HG03442 (cell line): ENCODE measurements around the gene PAQR5.
A peak's percentile ranks its signal among the peaks of the same experiment; 100 is the strongest.
"Not testable (repeated sequence)": the region's sequence is repeated elsewhere in the genome, so short reads cannot be mapped to it uniquely, and the experiment has no call there.

Experiments
- ATAC-seq: cut with Tn5 transposase; IDR thresholded peaks from one replicate; pipeline ENCODE4 v1.9.1; 2021; ENCODE audit warnings: mild to moderate bottlenecking, moderate library complexity; ENCODE audit not compliant: unreplicated experiment

The PAQR5 gene

GRCh38 chr15:69415381-69415780 lies 116.7 kb downstream of the PAQR5 start:
- ATAC-seq, result no peak

- no peak for ATAC-seq
Measured at GRCh38 chr15:69417581-69417980, 118.9 kb downstream of the PAQR5 start.

DNA sequence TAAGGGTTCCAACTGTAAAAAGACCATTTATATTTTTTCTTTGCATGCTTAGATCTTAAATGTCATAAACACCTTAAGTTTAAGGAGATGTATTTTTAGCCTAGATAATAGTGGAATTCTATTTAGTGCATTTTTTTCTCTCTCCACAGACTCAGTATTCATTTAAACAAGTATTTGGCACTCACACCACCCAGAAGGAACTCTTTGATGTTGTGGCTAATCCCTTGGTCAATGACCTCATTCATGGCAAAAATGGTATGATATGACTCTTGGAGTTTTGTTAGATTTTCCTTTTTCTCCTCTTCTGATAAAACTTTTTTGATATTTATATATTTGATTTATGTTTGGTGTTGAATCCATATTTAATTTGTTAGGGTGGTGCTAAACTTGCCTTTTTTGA lies 122.8 kb downstream of the PAQR5 start:
- no peak for ATAC-seq

- no peak for ATAC-seq
Measured at GRCh38 chr15:69422336-69422895, 123.7 kb downstream of the PAQR5 start.

DNA sequence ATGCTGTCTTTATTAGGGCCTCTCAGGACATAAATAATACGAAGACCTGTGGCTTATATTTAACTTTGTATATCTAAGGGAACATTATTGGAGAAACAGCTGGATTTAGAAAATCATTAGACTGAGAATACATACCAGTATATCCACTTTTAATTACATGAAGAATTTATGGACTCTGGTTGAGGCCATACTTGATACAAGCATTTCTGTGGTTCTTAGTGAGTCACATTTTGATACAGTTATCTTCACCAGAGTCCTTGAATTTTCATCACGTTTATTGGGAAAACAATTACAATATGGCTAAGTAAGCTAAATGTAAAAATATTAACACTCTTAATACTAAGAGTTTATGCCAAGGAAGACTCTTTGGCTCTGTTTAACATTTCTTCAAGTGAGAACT lies 125.3 kb downstream of the PAQR5 start:
- no peak for ATAC-seq

DNA sequence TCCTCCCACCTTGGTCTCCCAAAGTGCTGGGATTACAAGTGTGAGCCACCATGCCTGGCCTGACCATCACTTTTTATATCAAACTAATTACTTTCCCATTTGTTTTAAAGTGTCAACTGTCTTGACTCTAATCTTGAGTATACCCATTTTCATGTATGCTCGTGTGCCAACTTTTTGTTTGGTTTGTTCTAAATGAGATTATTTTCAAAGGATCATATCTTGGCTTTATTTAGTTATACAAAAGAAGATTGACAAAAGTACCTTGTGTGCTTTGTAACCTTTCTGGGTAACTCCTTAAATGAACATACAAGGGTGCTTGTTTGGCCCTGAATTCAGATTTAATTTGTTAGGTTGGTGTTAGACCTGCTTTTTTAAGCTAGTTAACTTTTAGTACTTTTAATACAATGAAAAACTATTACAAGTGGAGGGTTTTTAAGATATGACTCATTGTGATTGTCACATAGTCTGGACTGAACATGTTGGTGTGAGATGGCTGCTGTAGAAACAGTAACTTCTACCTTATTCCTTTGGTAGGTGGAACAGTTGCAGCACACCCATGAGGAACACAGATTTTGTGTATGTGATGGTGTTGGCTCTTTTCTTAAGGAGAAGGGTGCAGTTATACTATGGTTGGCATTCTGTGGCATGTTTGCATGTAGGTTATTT lies 126.2 kb downstream of the PAQR5 start:
- no peak for ATAC-seq

- ATAC-seq, result no peak
Measured at GRCh38 chr15:69433831-69434230, 135.1 kb downstream of the PAQR5 start.

GRCh38 chr15:69434238-69434637 lies 135.5 kb downstream of the PAQR5 start:
- no peak for ATAC-seq

- ATAC-seq, result no peak
Measured at GRCh38 chr15:69434679-69435078, 136.0 kb downstream of the PAQR5 start.

DNA sequence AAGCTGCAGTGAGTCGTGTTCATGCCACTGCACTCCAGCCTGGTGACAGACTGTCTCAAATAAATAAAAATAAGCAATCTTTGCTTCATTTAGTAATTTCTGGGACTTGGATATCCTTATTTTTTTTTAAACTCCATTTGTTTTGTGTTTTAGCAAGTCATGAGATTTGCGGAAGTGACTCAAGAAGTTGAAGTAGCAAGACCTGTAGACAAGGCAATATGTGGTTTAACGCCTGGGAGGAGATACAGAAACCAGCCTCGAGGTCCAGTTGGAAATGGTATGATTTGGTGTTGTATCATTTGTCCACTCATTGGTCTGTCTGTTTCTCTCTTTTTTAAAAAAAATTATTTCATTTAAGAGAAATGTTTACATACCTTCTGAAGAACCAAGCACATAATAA lies 137.3 kb downstream of the PAQR5 start:
- no peak for ATAC-seq

- ATAC-seq, result no peak
Measured at GRCh38 chr15:69436951-69437350, 138.2 kb downstream of the PAQR5 start.

DNA sequence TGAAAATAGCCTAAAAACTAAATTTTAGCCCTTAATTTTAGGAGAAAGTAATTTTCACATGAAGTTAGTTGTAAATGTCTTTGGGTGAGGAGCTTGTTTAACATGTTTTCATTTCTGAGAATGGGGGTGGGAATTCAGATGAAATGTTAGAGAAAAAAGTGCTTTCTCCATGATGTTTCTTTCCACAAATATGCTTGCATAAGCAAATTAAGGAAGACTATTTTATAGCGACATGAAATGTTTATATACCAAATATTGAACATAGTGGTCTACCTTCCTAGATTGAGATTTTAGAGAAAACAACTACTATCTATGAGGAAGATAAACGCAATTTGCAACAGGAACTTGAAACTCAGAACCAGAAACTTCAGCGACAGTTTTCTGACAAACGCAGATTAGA lies 140.9 kb downstream of the PAQR5 start:
- no peak for ATAC-seq

DNA sequence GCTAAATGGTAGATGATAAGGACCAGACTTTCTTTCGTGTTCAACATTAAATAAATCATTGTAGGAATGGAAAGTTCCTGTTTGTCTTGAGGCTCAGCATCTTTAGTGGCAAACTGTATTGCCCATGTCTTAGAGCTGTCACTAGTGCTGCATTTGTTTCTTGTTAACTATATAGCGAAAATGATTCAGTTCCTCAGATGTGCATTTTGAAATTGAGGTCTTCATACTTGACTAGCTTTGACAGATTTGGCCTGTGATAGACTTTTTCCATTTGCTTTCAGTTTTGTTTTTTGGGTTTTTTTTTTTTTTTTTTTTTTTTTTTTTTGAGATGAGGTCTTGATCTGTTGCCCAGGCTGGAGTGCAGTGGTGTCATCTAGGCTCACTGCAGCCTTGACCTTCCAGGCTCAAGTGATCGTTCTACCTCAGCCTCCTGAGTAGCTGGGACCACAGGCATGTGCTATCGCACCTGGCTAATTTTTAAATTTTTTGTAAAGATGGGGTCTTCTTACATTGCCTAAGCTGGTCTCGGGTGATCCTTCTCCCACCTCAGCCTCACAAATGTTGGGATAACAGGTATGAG lies 144.4 kb downstream of the PAQR5 start:
- peak; percentile 58 for ATAC-seq

- no peak for ATAC-seq
Measured at GRCh38 chr15:69444686-69445085, 146.0 kb downstream of the PAQR5 start.

DNA sequence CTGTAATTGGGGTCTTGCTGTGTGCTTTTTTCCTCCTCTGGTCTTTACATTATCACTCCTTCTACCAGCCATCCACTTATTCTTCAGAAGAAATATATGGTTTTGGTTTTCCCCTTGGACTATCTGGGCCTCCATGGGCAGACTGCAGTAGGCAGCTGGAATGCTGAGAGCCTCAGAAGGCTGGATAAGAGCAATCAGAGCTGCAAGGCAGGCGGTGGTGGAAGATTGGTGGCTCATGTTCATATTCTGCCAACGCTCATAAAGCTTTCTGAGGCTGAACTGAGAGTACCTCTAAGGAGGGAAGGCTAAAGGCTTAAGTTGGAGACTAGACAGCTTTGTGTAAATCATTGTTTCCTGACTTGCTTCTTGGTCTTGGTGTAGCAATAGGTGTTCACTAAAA lies 148.2 kb downstream of the PAQR5 start:
- ATAC-seq, result no peak

DNA sequence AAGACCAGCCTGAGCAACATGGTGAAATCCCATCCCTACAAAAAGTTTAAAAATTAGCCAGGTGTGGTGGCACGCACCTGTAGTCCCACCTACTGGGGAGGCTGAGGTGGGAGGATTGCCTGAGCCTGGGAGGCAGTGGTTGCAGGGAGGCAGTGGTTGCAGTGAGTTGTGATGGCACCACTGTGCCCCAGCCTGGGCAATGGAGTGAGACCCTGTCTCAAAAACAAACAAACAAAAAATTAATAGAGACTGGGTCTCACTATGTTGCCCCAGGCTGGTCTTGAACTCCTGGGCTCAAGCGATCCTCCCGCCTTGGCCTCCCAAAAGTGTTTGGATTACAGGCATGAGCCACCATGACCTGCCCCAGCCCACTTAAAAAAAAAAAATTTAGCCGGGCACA lies 151.5 kb downstream of the PAQR5 start:
- ATAC-seq, result not testable (repeated sequence)

GRCh38 chr15:69450968-69451695 lies 152.4 kb downstream of the PAQR5 start:
- no peak for ATAC-seq

- peak; percentile 27 for ATAC-seq
Measured at GRCh38 chr15:69451951-69452691, 153.4 kb downstream of the PAQR5 start.

DNA sequence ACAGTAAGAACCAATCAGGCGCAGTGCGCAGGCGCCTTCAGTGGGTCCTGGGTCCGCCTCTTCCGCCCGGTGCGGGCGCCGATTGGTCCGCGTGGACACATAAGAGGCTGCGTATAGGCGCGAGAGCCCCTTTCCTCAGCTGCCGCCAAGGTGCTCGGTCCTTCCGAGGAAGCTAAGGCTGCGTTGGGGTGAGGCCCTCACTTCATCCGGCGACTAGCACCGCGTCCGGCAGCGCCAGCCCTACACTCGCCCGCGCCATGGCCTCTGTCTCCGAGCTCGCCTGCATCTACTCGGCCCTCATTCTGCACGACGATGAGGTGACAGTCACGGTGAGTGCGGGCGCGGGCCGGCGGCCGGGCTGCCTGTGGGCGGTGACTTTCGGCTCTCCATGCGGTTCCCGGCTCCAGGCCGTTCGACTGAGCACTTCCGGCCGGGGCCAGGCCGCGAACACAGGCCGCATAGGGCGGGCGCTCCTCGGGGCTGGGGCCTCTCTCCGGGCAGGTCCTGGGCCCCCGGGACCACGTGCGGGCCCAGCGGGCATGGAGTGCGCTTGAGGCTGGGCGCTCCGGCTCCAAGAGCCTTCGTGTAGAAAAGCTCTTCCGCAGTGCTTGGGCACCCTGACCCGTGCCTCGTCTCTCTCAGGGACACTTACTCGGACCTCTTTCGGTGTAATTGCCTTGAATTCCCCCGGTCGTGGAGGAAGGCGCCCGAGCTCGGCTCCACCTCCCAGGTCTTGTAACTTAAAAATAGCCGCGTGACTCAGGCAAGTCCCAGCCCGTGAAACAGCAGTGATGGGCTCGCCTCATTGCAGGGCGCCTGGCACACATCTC lies 154.2 kb downstream of the PAQR5 start, which contains the start of gene RPLP1:
RPLP1 (plus strand) TSS at position 127 of the 830 bp plus-strand sequence; CDS start at position 258, 131 bp downstream.
- ATAC-seq, result peak; percentile 77

GRCh38 chr15:69454953-69455352 lies 156.2 kb downstream of the PAQR5 start:
- ATAC-seq, result no peak
